IMR-90 (cell line): ENCODE results near the gene FLYWCH1. TPM values are rescaled to one million over a fixed set of nuclear protein-coding genes. Genes with fewer than 3 reads are reported as not detected.

Experiments used
- ATAC-seq: fragments of 200-7000 bp; cut with Tn5 transposase; 2 replicates; pipeline ENCODE4 v1.9.1; 2020; ENCODE audit warnings: low read depth, mild to moderate bottlenecking, moderate library complexity
- BruUV-seq: library from RNA; stranded (reverse); fragments of 400-500 nt; replicated peaks from 2 replicates; lab custom pipeline; 2021; lab: Mats Ljungman, UMichigan
- CTCF ChIA-PET: fragments of 300-600 bp; formaldehyde crosslinking; extraction: SDS; loops from one replicate; lab custom pipeline; 2021; ENCODE audit warnings: antibody characterized with exemption; lab: Yijun Ruan, JAX
- POLR2A ChIA-PET: fragments of 300-600 bp; sonication (Branson Sonifier 250); formaldehyde crosslinking; loops from one replicate; lab custom pipeline; 2022; ENCODE audit warnings: antibody characterized with exemption; ENCODE audit not compliant: unreplicated experiment; lab: Charles Lee
- DNase-seq: peaks from one replicate; pipeline ENCODE4 v3.0.0; 2013
- H2AFZ ChIP-seq: replicated peaks from 2 replicates; pipeline ENCODE3; 2013; ENCODE audit warnings: low read length, mild to moderate bottlenecking; ENCODE audit not compliant: poor library complexity
- H2AK5ac ChIP-seq: 2 replicates; pipeline ENCODE4 v1.6.1; 2013; ENCODE audit warnings: low read depth, low read length, inconsistent platforms
- H2AK9ac ChIP-seq: replicated peaks from 2 replicates; pipeline ENCODE3; 2013; ENCODE audit warnings: mild to moderate bottlenecking, low read depth, low read length, moderate library complexity; ENCODE audit not compliant: poor library complexity
- H2BK120ac ChIP-seq: 2 replicates; pipeline ENCODE4 v1.6.1; 2013; ENCODE audit warnings: low read depth, low read length, inconsistent platforms
- H2BK15ac ChIP-seq: 3 replicates; pipeline ENCODE4 v1.6.1; 2013; ENCODE audit warnings: low read depth, low read length, inconsistent platforms
- H2BK20ac ChIP-seq: 2 replicates; pipeline ENCODE4 v1.6.1; 2013; ENCODE audit warnings: low read depth, mild to moderate bottlenecking, inconsistent platforms, low read length, moderate library complexity
- H2BK5ac ChIP-seq: 2 replicates; pipeline ENCODE4 v1.6.1; 2013; ENCODE audit warnings: mild to moderate bottlenecking, low read depth, low read length, inconsistent platforms; ENCODE audit not compliant: poor library complexity, severe bottlenecking
- H3K14ac ChIP-seq: replicated peaks from 2 replicates; pipeline ENCODE4 v1.6.1; 2013; ENCODE audit warnings: low read depth, low read length, inconsistent platforms
- H3K18ac ChIP-seq: 2 replicates; pipeline ENCODE4 v1.6.1; 2013; ENCODE audit warnings: low read depth, low read length, control low read depth
- H3K23ac ChIP-seq: 2 replicates; pipeline ENCODE4 v1.6.1; 2013; ENCODE audit warnings: low read depth, low read length, inconsistent platforms
- H3K27ac ChIP-seq: 2 replicates; pipeline ENCODE4 v1.5.1; 2013; ENCODE audit warnings: mild to moderate bottlenecking, control low read depth, low read length; ENCODE audit not compliant: insufficient read depth
- H3K27me3 ChIP-seq: 2 replicates; pipeline ENCODE4 v1.6.1; 2013; ENCODE audit warnings: low read length; ENCODE audit not compliant: control insufficient read depth, insufficient read depth
- H3K36me3 ChIP-seq: 2 replicates; pipeline ENCODE4 v1.6.1; 2013; ENCODE audit warnings: low read length, mixed read lengths; ENCODE audit not compliant: control insufficient read depth, insufficient read depth
- H3K4ac ChIP-seq: 2 replicates; pipeline ENCODE4 v1.6.1; 2013; ENCODE audit warnings: low read depth, low read length, inconsistent platforms
- H3K4me1 ChIP-seq: 2 replicates; pipeline ENCODE4 v1.6.1; 2013; ENCODE audit warnings: low read length, mixed read lengths; ENCODE audit not compliant: control insufficient read depth, insufficient read depth
- H3K4me2 ChIP-seq: 2 replicates; pipeline ENCODE4 v1.6.1; 2013; ENCODE audit warnings: low read depth, mild to moderate bottlenecking, control low read depth, low read length, moderate library complexity
- H3K4me3 ChIP-seq: 2 replicates; pipeline ENCODE4 v1.5.1; 2013; ENCODE audit warnings: low read depth, mild to moderate bottlenecking, control low read depth, low read length, moderate library complexity; ENCODE audit not compliant: insufficient read depth
- H3K56ac ChIP-seq: 2 replicates; pipeline ENCODE4 v1.6.1; 2013; ENCODE audit warnings: low read length, inconsistent platforms; ENCODE audit not compliant: insufficient read depth; ENCODE audit errors: extremely low read depth
- H3K79me1 ChIP-seq, 2 experiments: 2 replicates each; pipeline ENCODE4 v1.6.1; 2013; ENCODE audit warnings: low read length in 2 of 2, inconsistent platforms in 1 of 2, low read depth in 1 of 2
- H3K9ac ChIP-seq: 2 replicates; pipeline ENCODE4 v1.6.1; 2013; ENCODE audit warnings: low read depth, low read length, control low read depth
- H3K9me1 ChIP-seq: 2 replicates; pipeline ENCODE4 v1.6.1; 2013; ENCODE audit warnings: low read length, inconsistent platforms; ENCODE audit not compliant: insufficient read depth
- H3K9me3 ChIP-seq: 2 replicates; pipeline ENCODE4 v1.6.1; 2013; ENCODE audit warnings: low read length; ENCODE audit not compliant: control insufficient read depth, insufficient read depth
- H4K20me1 ChIP-seq: 2 replicates; pipeline ENCODE4 v1.6.1; 2013; ENCODE audit warnings: low read length, inconsistent platforms; ENCODE audit not compliant: insufficient read depth
- H4K5ac ChIP-seq: 2 replicates; pipeline ENCODE4 v1.6.1; 2013; ENCODE audit warnings: mild to moderate bottlenecking, low read depth, low read length, control low read depth
- H4K8ac ChIP-seq, 2 experiments: 2 replicates each; pipeline ENCODE4 v1.6.1; 2013; ENCODE audit warnings: low read depth in 2 of 2, low read length in 2 of 2, control low read depth in 1 of 2, inconsistent platforms in 1 of 2
- H4K91ac ChIP-seq: 2 replicates; pipeline ENCODE4 v1.6.1; 2013; ENCODE audit warnings: low read depth, low read length, inconsistent platforms; ENCODE audit not compliant: insufficient read depth
- CHD1 ChIP-seq: IDR thresholded peaks from 2 replicates; pipeline ENCODE4 v1.6.1; 2012; ENCODE audit warnings: low read depth, low read length, improper control_type of control experiment
- CTCF ChIP-seq: conservative IDR thresholded peaks from 2 replicates; pipeline ENCODE4 v1.5.1; 2012; ENCODE audit warnings: mild to moderate bottlenecking, low read depth, low read length, improper control_type of control experiment
- MAZ ChIP-seq: IDR thresholded peaks from 2 replicates; pipeline ENCODE4 v1.6.1; 2012; ENCODE audit warnings: low read depth, mild to moderate bottlenecking, low read length, improper control_type of control experiment, moderate library complexity, borderline replicate concordance
- RFX5 ChIP-seq: IDR thresholded peaks from 2 replicates; pipeline ENCODE4 v1.8.0; 2012; ENCODE audit warnings: low read depth, mild to moderate bottlenecking, low read length, moderate library complexity
- SMC3 ChIP-seq: fragments of 150-350 bp; IDR thresholded peaks from 2 replicates; pipeline ENCODE4 v1.6.1; 2016; ENCODE audit warnings: low read depth, mild to moderate bottlenecking, antibody characterized with exemption, low read length, moderate library complexity
- WGBS, 2 experiments: methylation state at CpG; one replicate each; pipeline versions ENCODE4 v1.1.5 to v1.1.7; 2013; ENCODE audit warnings: missing lambda C conversion rate in 2 of 2; ENCODE audit not compliant: insufficient read length in 1 of 2; ENCODE audit errors: extremely low coverage in 2 of 2; 5-methylcytosine and 5-hydroxymethylcytosine counted together
- dilution Hi-C: fragments of 300-500 bp; cut with HindIII; formaldehyde crosslinking; loops from one replicate; pipeline ENCODE4 v1.14.3; 2018; ENCODE audit warnings: low sequenced_read_pairs; ENCODE audit not compliant: unreplicated experiment
- in situ Hi-C: fragments of 300-500 bp; cut with MboI; formaldehyde crosslinking; loops from 3 replicates; pipeline ENCODE4 v1.14.3; 2019; ENCODE audit warnings: low sequenced_read_pairs, inconsistent platforms, mixed read lengths
- intact Hi-C: fragments of 100-400 bp; cut with micrococcal nuclease; formaldehyde crosslinking; loops from 2 replicates; pipeline ENCODE4 v1.10.0; 2022
- polyA plus RNA-seq, 3 experiments: library from polyadenylated mRNA; depleted of rRNA; stranded (reverse); fragments of >200 nt; gene quantifications; 2 replicates each; pipeline ENCODE4 v1.2.3, GENCODE V29; 2012; ENCODE audit warnings: low replicate concordance in 1 of 3
- total RNA-seq: library from RNA; depleted of rRNA; stranded (reverse); fragments of >200 nt; gene quantifications from 2 replicates; pipeline ENCODE4 v1.2.3, GENCODE V29; 2012

The FLYWCH1 gene
- total and polyA plus RNA-seq, 2 of the 4 experiments (the other 2 are of a cell fraction) = 14.3 to 25.2 TPM

- TF ChIP-seq CTCF = peak; percentile 55
- no peak for TF ChIP-seq CHD1
- no peak for TF ChIP-seq RFX5
- TF ChIP-seq MAZ = peak; percentile 79
- TF ChIP-seq SMC3 = peak; percentile 16; the same call in 1 of the 2 replicates
- intact Hi-C loops (no loop called here), dilution Hi-C loops (no loop called here), in situ Hi-C loops (no loop called here)
- peak overlapping the region; percentile 55; the same call in 1 of the 2 replicates for H3K9ac ChIP-seq
- peak overlapping the region; percentile 84 for H3K4me2 ChIP-seq
- peak overlapping the region; percentile 50; the same call in 1 of the 2 replicates for H2AK5ac ChIP-seq
- ChIA-PET POLR2A (no interaction called here), CTCF (interaction anchor here (0.9 to 1.0 kb wide), 2 partner anchors 15 to 86 kb away, joined by 3 read pairs; partner anchors contain the start of gene FLYWCH2)
- BruUV-seq = no TSS peak
- ATAC-seq (peak; percentile 55), DNase-seq (peak; percentile 49)
- H2BK120ac ChIP-seq = no peak overlapping the region
- H2BK20ac ChIP-seq = no peak overlapping the region
- H2BK5ac ChIP-seq = no peak overlapping the region
- no peak overlapping the region; the same call in 1 of the 2 replicates for H4K91ac ChIP-seq
- H3K56ac ChIP-seq = peak overlapping the region; percentile 17; the same call in 1 of the 2 replicates
- no peak overlapping the region for H2BK15ac ChIP-seq
- H2AFZ ChIP-seq = peak overlapping the region; percentile 94
- peak overlapping the region; percentile 17; the same call in 1 of the 2 replicates for H3K27ac ChIP-seq
- H3K4me3 ChIP-seq = peak overlapping the region; percentile 72
- H4K5ac ChIP-seq = no peak overlapping the region
- peak overlapping the region; percentile 56; the same call in 1 of the 2 replicates for H3K23ac ChIP-seq
- peaks cover 21% of the 10 kb centered on the region for H3K27me3 ChIP-seq
- H2AK9ac ChIP-seq = peak overlapping the region; percentile 93
- H4K8ac ChIP-seq = no peak overlapping the region
- no peak overlapping the region; the same call in 1 of the 2 replicates for H3K4ac ChIP-seq
- WGBS, 2 experiments = 3% methylated on average over 29 of the region's 83 CpGs; no CpG with 5 or more reads in 1 of the 2 experiments
- no peak overlapping the region; the same call in 1 of the 2 replicates for H3K14ac ChIP-seq
- no peak overlapping the region for H3K18ac ChIP-seq
- H3K9me3 ChIP-seq = no peaks in the 10 kb centered on the region
- peaks cover 17% of the 10 kb centered on the region for H3K9me1 ChIP-seq
- peaks cover 5 to 23% of the 10 kb centered on the region in 2 experiments; a peak in 3 of 4 replicates for H3K79me1 ChIP-seq
- peaks cover 2% of the 10 kb centered on the region; the same call in 1 of the 2 replicates for H3K36me3 ChIP-seq
- H3K4me1 ChIP-seq = peaks cover 3% of the 10 kb centered on the region; the same call in 1 of the 2 replicates
- peaks cover 24% of the 10 kb centered on the region for H4K20me1 ChIP-seq
These were observed 58.1 kb downstream of the FLYWCH1 start for GRCh38 chr16:2969545-2970521.
